Keratinocyte (primary cell): ENCODE measurements around the gene IDH3A.

Experiments
- CTCF ChIP-seq, 3 experiments: IDR thresholded peaks in 1 of 3; conservative IDR thresholded peaks in 1 of 3; optimal IDR thresholded peaks in 1 of 3; 2 replicates in 2 of 3; 3 replicates in 1 of 3; pipeline versions ENCODE3 to v1.5.1; 2011; ENCODE audit warnings: low read length in 3 of 3, mild to moderate bottlenecking in 3 of 3, moderate library complexity in 2 of 3, control low read depth in 1 of 3, inconsistent platforms in 1 of 3; ENCODE audit not compliant: insufficient read depth in 2 of 3; ENCODE audit errors: extremely low read depth in 1 of 3
- EZH2 ChIP-seq: IDR thresholded peaks from one replicate; pipeline ENCODE4 v1.6.1; 2012; ENCODE audit warnings: inconsistent platforms, mild to moderate bottlenecking, low read length, moderate library complexity

GRCh38 chr15:78157203-78157602, 8.0 kb downstream of the IDH3A start:
- TF ChIP-seq CTCF (optimal IDR thresholded peaks at IDR 0.05 in 1 of 3, IDR thresholded peaks at IDR 0.05 in 1 of 3, conservative IDR thresholded peaks at IDR 0.05 in 1 of 3; ENCODE audit: extremely low read depth in 1 of 3, insufficient read depth in 2 of 3, low read length in 3 of 3) (no peak), EZH2 (no peak)
